ENCODE measurements around the gene ELMOD1.

DNA sequence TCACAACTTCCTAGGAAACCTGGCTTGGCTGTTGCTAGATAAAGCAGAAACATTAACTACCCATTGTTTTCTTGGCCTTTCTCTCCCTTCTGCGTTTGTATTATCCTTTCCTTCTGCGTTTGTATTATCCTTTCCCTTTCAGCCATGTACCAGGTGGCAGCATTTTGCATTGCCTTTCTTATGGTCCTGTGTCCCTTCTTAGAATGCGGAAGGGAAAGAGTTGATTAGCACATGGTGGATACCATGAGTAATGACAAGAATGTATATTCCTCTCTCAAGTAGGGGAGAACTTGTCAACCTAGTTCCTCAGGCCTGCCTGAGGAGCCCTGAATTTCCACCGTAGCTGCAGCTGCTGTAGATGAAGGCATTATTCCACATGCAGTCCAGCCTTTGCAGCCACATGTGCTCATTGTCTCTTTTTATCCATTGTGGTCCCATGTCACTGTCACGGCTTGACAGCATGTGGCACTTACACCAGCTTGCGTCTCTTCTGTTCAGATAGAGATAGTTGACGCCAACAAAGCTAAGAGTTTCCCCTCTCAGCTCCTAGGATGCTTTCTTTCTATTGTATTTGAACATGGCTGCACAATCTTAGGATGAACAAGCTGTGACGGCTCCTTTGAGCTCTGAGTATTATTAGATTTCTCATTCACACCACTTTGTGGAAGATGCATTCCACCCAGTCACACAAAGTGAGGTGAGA is 76.1 kb downstream of the ELMOD1 start:
- TF ChIP-seq EZH2 (IDR thresholded peaks at IDR 0.05) (no peak), POLR2AphosphoS5 (IDR thresholded peaks at IDR 0.05; ENCODE audit: borderline replicate concordance, low read depth, low read length) (no peak), FOXP2 (optimal IDR thresholded peaks at IDR 0.05; ENCODE audit: control extremely low read depth, extremely low read length, insufficient read depth) (no peak)
